GM19043 (cell line): ENCODE results near the gene SCRN3.
A peak's percentile ranks its signal among the peaks of the same experiment; 100 is the strongest.
"Not testable (repeated sequence)": the region's sequence is repeated elsewhere in the genome, so short reads cannot be mapped to it uniquely, and the experiment has no call there.

ENCODE experiments used
- ATAC-seq: cut with Tn5 transposase; IDR thresholded peaks from one replicate; pipeline ENCODE4 v1.9.1; 2021; ENCODE audit warnings: low read depth; ENCODE audit not compliant: unreplicated experiment

Gene SCRN3, protein sequence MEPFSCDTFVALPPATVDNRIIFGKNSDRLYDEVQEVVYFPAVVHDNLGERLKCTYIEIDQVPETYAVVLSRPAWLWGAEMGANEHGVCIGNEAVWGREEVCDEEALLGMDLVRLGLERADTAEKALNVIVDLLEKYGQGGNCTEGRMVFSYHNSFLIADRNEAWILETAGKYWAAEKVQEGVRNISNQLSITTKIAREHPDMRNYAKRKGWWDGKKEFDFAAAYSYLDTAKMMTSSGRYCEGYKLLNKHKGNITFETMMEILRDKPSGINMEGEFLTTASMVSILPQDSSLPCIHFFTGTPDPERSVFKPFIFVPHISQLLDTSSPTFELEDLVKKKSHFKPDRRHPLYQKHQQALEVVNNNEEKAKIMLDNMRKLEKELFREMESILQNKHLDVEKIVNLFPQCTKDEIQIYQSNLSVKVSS

DNA sequence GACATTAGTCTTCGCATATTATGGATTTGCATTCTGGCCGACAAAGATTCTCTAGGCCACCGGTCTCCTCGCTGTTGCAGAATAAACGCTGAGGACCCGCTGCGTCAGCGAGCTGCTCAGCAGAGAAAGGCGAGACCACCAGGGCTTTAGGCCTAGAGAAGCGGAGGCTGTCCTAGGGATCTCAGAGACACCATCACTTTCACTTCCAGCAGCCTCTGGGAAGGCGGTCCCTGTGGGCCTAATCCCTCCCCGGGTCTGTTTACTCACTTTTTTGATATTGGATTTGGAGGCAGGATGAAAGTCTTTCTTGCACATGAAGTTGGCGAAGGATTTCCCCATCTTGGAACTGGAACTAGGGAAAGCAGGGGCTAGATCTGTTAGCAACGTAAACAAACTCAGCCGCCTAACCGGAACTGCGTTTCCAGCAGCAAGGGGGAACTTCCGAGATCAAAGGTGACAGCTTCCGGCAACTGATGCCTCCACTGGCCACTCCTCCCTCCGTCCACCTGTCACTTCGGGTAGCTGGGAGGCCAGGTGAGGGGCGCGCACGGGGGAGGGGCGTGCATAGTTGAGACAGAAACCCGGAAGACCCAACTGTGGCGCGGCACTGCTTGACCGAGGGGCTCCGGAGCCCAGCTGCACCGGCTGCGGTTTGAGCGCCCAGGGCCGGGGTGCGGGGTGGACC lies at the start of gene SCRN3:
SCRN3 (plus strand) TSS at position 447 of the 685 bp plus-strand sequence. CDS start 2,554 bp downstream, outside the sequence.
- peak; percentile 97 for ATAC-seq

DNA sequence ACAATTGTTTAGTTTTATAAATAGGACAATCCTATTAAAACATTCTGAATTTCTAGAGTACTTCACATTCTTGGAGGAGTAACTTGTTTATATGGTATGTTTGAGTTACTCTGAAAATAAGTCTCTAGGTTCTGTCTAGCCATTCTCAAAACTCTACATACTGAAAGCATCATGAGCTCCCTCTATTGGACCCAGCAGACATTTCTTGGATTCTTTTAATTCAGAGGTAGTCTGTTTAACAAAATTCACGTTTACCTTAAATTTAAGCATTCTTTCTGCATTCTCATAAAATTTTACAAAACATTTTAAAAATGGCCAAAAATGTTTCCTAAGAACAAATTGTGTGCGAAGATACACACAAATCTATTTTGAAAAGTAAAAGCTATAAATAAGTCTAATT lies 45.5 kb upstream of the SCRN3 start:
- ATAC-seq = no peak

DNA sequence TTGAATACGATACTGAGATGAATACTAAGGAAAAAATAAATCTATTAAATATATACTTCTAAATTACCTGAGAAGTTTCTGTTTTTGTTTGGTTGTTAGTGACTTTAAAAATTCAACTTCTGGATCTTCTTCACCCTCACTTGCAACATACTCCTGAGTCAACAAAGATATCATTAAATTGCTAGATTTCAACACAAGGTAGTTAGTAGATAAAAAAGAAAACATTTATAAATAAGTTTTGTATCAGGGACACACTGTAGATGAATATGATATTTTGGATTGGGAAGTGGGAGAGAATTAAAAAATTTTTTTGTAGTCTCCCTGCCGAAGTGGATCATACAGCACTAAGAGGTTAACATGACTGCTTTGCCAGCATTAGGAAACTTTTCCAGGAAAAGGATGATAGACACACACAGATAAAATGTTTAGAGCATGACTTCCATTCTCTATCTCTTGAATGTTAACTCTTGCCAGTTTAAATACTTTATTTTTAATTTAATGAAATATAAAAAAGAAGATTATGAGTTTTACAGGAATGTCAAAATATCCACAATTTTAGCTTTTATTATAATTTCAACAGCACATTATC lies 44.8 kb upstream of the SCRN3 start:
- ATAC-seq = no peak

DNA sequence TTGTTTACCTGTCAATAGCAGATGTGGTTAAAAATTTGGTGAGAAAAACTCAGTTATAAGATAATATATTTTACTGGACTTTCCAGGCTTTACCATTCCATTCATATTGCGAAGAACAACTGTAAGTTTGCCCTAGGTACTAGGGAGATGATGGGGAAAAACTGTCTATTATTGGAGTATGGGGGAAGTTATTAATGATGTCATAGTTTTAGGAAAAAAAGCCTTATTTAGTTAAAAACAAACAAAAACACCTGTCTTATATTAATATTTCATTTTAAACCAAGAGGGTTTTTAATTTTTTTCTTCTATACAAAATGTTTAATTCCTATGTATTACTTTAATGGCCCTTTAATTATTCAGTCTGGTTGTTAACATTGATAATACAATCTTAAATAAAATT lies 42.5 kb upstream of the SCRN3 start:
- no peak for ATAC-seq

DNA sequence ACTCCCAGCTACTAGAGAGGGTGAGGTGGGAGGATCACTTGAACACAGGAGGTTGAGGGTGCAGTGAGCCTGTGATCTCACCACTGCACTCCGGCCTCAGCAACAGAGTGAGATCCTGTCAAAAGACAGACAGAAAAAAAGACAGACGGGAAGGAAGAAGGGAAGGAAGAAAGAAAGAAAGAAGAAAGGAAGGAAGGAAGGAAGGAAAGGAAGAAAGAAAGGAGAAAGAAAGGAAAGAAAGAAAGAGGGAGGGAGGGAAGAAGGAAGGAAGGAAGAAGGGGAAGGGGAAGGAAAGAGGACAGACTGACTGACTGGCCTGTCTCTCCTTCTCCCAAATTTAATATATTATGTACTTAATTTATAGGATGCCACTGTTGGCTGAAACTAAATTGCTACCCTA lies 39.2 kb upstream of the SCRN3 start:
- no peak for ATAC-seq

DNA sequence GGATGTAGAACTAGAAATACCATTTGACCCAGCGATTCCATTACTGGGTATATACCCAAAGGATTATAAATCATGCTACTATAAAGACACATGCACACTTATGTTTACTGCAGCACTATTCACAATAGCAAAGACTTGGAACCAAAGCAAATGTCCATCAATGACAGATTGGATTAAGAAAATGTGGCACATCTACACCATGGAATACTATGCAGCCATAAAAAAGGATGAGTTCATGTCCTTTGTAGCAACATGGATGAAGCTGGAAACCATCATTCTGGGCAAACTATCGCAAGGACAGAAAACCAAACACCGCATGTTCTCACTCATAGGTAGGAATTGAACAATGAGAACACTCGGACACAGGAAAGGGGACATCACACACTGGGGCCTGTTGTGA lies 35.9 kb upstream of the SCRN3 start:
- not testable (repeated sequence) for ATAC-seq

DNA sequence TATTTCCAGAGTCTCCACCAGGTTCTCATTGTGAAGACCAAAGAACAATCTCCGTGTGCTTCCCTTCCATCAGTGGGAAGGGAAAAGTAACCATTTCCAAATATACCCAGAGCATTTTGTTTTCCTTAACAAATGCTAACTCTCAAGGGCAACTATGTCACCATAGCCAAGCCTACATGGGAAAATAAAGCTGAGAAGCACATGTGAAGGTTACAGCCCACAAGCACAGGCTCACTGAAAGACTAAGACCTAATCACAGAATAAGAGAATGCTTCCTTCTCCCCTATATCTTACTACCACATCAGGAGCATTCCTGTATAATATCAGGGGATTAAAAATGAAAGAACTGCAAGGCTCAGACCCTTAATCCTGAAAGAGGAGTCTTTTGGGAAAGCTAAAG lies 32.6 kb upstream of the SCRN3 start:
- ATAC-seq = no peak

DNA sequence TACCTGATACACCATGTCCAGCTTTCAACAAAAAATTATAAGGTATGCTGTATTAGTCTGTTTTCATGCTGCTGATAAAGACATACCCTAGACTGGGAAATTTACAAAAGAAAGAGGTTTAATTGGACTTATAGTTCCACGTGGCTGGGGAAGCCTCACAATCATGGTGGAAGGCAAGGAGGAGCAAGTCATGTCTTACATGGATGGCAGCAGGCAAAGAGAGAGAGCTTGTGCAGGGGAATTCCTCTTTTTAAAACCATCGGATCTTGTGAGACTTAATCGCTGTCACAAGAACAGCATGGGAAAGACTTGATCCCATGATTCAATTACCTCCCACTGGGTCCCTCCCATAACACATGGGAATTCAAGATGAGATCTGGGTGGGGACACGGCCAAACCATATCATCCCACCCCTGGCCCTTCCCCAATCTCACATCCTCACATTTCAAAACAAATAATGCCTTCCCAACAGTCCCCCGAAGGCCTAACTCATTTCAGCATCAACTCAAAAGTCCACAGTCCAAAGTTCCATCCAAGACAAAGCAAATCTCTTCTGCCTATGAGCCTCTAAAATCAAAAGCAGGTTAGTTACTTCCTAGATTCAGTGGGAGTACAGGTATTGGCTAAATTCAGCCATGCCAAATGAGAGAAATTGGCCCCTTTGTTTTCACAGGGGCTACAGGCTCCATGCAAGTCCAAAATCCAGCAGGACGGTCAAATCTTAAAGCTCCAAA lies 31.9 kb upstream of the SCRN3 start:
- ATAC-seq = not testable (repeated sequence)

DNA sequence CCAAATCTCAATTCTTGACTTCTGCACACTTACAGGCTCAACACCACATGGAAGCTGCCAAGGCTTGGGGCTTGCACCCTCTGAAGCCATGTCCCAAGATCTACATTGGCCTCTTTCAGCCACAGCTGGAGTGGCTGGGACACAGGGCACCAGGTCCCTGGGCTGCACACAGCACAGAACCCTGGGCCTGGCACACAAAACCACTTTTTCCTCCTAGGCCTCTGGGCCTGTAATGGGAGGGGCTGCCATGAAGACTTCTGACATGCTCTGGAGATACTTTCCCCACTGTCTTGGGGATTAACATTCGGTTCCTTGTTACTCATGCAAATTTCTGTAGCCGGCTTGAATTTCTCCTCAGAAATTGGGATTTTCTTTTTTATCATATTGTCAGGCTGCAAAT lies 30.9 kb upstream of the SCRN3 start:
- ATAC-seq = no peak

DNA sequence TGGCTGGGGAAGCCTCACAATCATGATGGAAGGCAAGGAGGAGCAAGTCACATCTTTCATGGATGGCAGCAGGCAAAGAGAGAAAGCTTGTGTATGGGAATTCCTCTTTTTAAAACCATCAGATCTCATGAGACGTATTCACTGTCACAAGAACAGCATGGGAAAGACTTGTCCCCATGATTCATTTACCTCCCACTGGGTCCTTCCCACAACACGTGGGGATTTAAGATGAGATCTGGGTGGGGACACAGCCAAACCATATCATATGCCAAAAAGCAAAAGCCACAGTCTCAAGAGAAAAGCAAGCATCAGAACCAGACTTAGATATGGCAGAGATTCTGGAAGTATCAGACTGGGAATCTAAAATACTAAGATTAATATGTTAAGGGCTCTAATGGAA lies 30.0 kb upstream of the SCRN3 start:
- ATAC-seq = no peak

DNA sequence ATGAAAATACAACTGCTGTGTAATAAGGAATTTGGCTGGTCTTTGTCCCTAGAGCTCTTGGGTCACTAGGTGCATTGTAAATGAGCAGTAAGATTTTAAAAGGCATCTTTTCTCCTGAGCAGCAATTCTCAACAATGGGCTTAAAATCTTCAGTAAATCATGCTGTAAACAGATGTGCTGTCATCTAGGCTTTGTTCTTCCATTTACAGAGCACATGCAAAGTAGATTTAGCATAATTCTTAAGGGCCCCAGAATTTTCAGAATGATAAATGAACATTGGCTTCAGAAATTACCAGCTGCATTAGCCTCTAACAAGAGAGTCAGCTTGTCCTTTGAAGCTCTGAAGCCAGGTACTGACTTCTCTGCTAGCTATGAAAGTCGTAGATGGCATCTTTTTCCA lies 26.8 kb upstream of the SCRN3 start:
- no peak for ATAC-seq

DNA sequence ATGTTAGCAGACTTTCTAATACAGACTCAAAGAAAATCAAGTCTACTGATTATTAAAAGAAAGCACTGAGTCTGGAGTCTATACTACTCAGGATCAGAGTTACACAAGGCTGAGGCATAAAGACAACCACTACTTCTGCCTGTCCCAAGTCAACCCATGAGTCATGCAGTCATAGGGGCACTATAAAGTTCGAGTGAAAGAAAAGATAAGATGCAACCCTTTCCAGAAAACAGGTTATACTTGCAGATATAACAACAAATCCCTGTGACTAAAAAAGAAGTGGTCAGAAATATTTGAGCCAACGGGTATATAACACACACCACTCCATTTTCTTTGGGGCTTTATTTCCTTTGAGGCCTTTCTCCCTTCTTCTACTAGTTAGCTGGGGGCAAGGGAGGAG lies 18.6 kb upstream of the SCRN3 start:
- no peak for ATAC-seq

DNA sequence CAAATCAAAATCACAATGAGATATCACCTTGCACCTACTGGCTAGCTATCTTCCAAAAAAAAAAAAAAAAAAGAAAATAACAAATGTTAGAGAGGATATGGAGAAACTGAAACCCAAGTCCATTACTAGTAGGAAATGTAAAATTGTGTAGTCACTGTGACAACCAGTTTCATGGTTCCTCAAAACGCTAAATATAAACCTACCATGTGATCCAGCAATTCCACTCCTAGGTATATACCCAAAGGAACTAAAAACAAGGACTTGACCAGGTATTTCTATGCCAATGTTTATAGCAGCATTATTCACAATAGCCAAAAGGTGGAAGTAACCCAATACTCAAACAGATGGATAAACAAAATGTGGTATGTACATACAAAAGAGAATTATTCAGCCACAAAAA lies 11.7 kb upstream of the SCRN3 start:
- no peak for ATAC-seq

DNA sequence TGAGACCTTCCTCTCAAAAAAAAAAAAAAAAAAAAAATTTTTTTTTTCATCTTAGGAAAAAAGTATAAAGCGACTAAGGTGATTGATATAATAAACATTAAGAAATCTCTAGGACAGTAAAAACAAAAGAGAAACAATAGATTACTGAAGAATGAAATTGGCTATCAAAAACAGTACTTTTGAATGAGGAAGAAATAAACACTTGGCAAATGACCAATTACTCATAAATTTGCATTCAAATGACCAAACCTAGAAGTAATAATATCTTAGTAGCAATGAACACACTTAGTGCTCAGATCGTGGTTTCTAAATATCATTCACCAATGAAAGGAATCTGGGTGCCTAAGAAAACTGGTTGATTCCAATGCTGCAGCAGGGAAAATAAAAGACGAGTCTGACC lies 10.3 kb upstream of the SCRN3 start:
- no peak for ATAC-seq

DNA sequence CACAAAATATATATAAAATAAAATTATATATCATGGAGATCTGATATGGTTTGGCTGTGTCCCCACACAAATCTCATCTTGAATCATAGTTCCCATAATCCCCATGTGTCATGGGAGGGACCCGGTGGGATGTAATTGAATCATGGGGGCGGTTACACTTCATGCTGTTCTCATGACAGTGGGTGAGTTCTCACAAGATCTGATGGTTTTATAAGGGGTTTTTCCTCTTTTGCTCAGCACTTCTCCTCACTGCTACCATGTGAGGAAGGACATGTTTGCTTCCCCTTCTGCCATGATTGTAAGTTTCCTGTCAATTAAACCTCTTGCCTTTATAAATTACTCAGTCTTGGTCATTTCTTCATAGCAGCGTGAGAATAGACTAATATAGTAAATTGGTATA lies 6.8 kb upstream of the SCRN3 start:
- ATAC-seq = not testable (repeated sequence)

DNA sequence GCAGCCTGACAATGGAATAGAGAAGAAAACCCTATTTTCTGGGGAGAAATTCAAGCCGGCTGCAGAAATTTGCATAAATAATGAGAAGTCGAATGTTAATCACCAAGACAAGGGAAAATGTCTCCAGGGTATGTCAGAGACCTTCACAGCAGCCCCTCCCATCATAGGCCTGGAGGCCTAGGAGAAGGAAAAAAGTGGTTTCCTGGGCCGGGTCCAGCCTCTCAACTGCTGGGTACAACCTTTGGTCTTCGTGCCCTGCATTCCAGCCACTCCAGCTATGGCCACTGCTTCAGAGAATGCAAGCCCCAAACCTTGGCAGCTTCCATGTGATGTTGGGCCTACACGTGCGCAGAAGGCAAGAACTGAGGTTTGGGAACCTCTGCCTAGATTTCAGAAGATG lies 6.0 kb upstream of the SCRN3 start:
- no peak for ATAC-seq

DNA sequence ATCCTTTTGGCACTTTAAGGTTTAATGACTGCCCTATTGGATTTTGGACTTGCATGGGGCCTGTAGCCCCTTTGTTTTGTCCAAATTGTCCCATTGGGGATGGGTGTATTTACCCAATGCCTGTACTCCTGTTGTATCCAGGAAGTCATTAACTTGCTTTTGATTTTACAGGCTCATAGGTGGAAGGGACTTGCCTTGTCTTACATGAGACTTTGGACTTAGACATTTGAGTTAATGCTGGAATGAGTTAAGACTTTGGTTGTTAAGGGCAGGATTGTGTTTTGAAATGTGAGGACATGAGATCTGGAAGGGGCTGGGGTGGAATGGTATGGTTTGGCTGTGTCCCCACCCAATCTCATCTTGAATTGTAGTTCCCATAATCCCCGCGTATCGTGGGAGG lies 5.2 kb upstream of the SCRN3 start:
- not testable (repeated sequence) for ATAC-seq

DNA sequence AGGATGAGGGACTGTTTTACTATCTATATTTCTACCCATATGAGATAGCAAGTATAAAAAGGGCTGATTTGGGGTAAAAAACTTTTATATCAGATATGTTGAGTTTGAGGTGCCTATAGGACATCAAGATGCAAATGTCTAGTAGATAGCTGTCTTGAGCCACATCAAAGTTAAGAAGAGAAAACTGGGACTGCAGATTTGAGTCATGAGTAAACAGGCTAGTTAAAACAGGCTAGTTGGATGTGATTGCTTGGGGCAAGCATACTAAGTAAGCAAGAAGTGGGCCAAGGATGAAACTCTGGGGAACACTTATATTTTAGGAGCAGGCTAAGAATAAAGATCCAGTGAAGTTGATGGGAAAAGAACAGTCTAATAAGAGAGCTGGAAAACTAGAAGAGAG lies 2.8 kb upstream of the SCRN3 start:
- no peak for ATAC-seq

DNA sequence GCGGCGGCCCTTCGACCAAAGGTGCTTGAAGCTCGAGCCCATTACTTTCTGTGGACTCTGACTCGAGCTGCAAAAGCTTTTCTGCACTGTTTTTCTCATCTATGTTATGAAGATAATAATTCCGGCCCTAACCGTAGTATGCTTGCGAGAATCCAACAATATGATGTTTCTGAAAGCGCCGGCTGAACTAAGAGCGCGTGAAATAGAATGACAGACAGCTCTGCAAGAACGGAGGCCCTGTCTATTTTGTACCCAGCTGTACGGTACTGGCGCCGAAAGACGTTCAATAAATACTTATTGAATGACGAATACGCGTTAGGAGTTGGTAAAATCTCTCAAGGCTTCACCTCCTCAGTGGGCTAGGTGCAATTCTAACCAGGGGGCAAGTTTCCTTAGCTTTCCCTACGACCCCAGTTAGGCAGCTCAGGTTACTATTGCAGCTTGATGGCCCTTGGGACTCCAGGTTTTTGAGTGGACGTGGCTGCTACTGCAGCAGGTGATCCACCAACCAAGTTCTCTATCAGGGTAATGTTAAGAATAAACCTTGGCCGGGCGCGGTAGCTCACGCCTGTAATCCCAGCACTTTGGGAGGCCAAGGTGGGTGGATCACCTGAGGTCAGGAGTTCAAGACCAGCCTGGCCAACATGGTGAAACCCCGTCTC lies 570 bp downstream of the SCRN3 start:
- peak; percentile 3 for ATAC-seq

DNA sequence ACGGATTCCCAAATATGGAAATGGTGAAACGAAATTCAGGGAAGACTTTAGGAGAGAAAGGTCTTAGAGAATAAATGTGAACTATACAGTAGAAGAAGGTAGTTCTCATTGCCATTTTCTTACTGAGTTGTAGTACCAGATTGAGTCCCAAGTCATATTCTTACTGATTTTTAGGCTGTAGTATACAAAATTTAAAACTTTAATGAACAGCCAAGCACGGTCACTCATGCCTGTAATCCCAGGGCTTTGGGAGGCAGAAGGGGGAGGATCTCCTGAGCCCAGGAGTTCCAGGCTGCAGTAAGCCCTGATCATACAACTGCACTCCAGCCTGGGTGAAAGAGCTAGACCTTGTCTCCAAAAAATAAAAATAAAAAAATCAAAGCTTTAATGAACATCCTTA lies 2.2 kb downstream of the SCRN3 start:
- ATAC-seq = no peak

DNA sequence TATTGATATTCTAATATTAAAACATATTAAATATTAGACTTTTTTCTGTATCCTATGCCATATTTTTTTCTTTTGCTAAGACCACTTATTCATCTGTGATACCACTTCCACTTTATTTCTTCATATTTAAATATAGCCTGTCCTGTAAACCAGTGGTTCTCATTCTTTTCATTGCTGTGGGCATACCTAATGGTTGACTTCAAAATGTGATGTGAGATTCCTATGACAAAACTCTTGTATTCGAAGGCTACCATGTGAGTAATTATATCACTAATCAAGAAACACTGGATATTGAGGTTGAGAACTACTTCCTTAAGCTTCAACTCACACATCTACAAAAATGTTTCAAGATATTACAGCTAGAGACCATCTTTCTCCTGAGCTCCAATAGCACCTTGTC lies 3.6 kb downstream of the SCRN3 start:
- ATAC-seq = no peak
